HEK293T (cell line): ENCODE results near the gene GSTP1.

Experiments
- FOXK2 ChIP-seq: fragments of 450-650 bp; IDR thresholded peaks from 2 replicates; pipeline ENCODE4 v1.6.1; 2016; ENCODE audit warnings: mild to moderate bottlenecking
- FOXM1 ChIP-seq: fragments of 450-650 bp; IDR thresholded peaks from 2 replicates; pipeline ENCODE4 v1.6.1; 2017; ENCODE audit warnings: mild to moderate bottlenecking, borderline replicate concordance
- HDGF ChIP-seq: fragments of 450-650 bp; IDR thresholded peaks from 2 replicates; pipeline ENCODE4 v1.6.1; 2017; ENCODE audit warnings: antibody characterized with exemption, borderline replicate concordance
- ZNF384 ChIP-seq: fragments of 450-650 bp; IDR thresholded peaks from 2 replicates; pipeline ENCODE4 v1.6.1; 2016

DNA sequence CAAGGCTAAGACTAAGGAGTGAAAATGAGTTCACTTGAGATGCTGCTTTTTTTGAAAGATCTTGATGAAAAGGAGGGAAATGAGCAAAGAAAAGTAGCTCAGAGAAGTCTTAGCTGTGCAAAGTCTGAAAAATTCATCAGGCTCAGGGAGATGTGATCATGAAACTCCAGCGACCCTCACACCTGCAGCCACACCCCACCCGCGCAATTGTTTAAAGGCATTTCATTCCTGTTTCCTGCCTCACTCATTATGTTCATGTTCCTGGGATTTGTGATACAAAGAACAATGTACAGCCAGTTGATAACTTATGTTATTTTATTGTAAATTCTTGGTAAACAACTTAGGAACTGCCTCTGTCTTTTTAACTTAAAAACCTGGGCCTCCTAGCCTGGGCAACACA lies 8.7 kb upstream of the GSTP1 start:
- TF ChIP-seq FOXM1 = no peak
- no peak for TF ChIP-seq HDGF
- TF ChIP-seq ZNF384 = no peak
- no peak for TF ChIP-seq FOXK2
